Activated CD8-positive, alpha-beta memory T cell treated with anti-CD3 and anti-CD28 coated beads, Interleukin-2, amount 50 U/mL, for 1 hour (primary cell): ENCODE data around the gene DCUN1D3.
"Not testable (repeated sequence)": the region's sequence is repeated elsewhere in the genome, so short reads cannot be mapped to it uniquely, and the experiment has no call there.

Experiments
- DNase-seq: peaks from one replicate; pipeline ENCODE4 v3.0.0-alpha.2; 2020; ENCODE audit errors: extremely low read depth

Gene DCUN1D3

GRCh38 chr16:20887207-20887606, 13.0 kb downstream of the DCUN1D3 start:
- DNase-seq = no peak

GRCh38 chr16:20886320-20886719, 13.8 kb downstream of the DCUN1D3 start:
- DNase-seq = no peak

- no peak for DNase-seq
Observed at GRCh38 chr16:20884240-20884556, 16.0 kb downstream of the DCUN1D3 start.

- no peak for DNase-seq
Observed at GRCh38 chr16:20883554-20884239, 16.5 kb downstream of the DCUN1D3 start.

- DNase-seq = no peak
Observed at GRCh38 chr16:20881503-20881878, 18.7 kb downstream of the DCUN1D3 start.

GRCh38 chr16:20880867-20881502, 19.2 kb downstream of the DCUN1D3 start:
- no peak for DNase-seq

GRCh38 chr16:20879175-20880040, 20.8 kb downstream of the DCUN1D3 start:
- no peak for DNase-seq

- no peak for DNase-seq
Observed at GRCh38 chr16:20878682-20879147, 21.4 kb downstream of the DCUN1D3 start.

- DNase-seq = no peak
Observed at GRCh38 chr16:20875355-20875650, 24.9 kb downstream of the DCUN1D3 start.

- no peak for DNase-seq
Observed at GRCh38 chr16:20874088-20874581, 26.0 kb downstream of the DCUN1D3 start.

GRCh38 chr16:20873331-20873730, 26.8 kb downstream of the DCUN1D3 start:
- no peak for DNase-seq

- DNase-seq = no peak
Observed at GRCh38 chr16:20871941-20872815, 28.0 kb downstream of the DCUN1D3 start.

GRCh38 chr16:20871258-20871657, 28.9 kb downstream of the DCUN1D3 start:
- DNase-seq = no peak

GRCh38 chr16:20870122-20870820, 29.9 kb downstream of the DCUN1D3 start:
- no peak for DNase-seq

GRCh38 chr16:20868890-20869289, 31.3 kb downstream of the DCUN1D3 start:
- DNase-seq = no peak

GRCh38 chr16:20867585-20867984, 32.6 kb downstream of the DCUN1D3 start:
- DNase-seq = no peak

GRCh38 chr16:20866801-20867200, 33.4 kb downstream of the DCUN1D3 start:
- no peak for DNase-seq

GRCh38 chr16:20866145-20866772, 33.9 kb downstream of the DCUN1D3 start:
- DNase-seq = no peak

GRCh38 chr16:20865420-20866131, 34.6 kb downstream of the DCUN1D3 start:
- DNase-seq = no peak

- not testable (repeated sequence) for DNase-seq
Observed at GRCh38 chr16:20864376-20864775, 35.8 kb downstream of the DCUN1D3 start.
